Measurements from ENCODE around the gene CCDC127. TPM values are rescaled to one million over a fixed set of nuclear protein-coding genes. Genes with fewer than 3 reads are reported as not detected.

Gene CCDC127
- polyA plus RNA-seq, 1 experiment = 4.5 TPM

- H3K27me3 ChIP-seq (ENCODE audit: control insufficient read depth, insufficient read depth, low read length) = no peaks in the 10 kb centered on the region
- POLR2A ChIA-PET = no interaction called here
- CTCF ChIA-PET = interaction anchor here (1.2 kb wide), 1 partner anchor 27 kb away, joined by 3 read pairs; no protein-coding TSS in a partner anchor
- no peak for TF ChIP-seq CTCF (IDR thresholded peaks at IDR 0.05; ENCODE audit: insufficient read depth, low read depth, low read length)
- H3K36me3 ChIP-seq (ENCODE audit: control insufficient read depth, insufficient read depth, low read length) = no peaks in the 10 kb centered on the region
- no peak for DNase-seq (ENCODE audit: low read depth)
- no peak overlapping the region for H3K4me3 ChIP-seq (ENCODE audit: low read depth, low read length)
Observed at GRCh38 chr5:161803-162110, 56.2 kb downstream of the CCDC127 start.

DNA sequence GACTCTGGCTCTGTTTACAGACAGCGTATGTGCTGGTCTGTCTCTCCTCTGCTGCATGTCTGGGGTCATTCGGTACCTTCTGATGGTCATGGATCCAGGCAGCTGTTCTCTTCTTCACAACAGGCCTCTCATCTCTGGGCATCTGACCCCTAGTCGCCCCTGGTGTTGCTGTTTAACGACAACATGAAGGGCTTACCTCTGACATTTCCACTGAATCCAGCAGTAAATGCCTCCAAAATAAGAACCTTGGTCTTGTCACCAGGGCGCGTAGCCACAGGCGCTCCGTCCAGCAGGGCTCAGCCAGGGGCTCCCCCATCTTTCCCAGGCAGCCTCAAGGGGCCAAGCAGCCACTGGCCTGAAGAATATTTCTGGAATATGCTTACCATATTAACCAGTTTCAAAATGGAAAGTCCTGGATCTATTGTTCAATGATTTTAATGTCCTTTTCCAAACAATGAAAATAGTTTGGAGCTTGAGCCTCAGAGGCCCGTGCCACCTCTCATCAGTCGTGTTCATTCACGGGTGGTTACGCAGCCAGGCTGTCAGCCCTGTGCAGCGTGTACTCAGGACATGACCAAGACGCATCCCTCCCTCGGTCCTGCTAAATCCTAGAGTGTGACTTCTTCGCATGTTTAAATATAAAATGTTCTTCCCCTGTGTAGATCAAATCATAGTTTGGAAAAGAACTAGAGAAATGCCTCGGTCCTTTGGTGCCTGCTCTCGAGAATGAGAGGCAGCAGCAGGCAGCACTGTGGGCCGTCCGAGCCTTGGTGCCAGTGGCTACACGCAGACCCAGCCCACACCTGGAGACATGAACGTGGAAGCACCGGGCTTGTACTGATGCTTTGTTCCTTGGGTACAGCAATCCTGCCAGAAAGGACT is 56.8 kb downstream of the CCDC127 start:
- no peaks in the 10 kb centered on the region for H3K27me3 ChIP-seq (ENCODE audit: control insufficient read depth, insufficient read depth, low read length)
- ChIA-PET CTCF (no interaction called here), POLR2A (no interaction called here)
- DNase-seq (ENCODE audit: low read depth) = no peak
- H3K4me3 ChIP-seq (ENCODE audit: low read depth, low read length) = no peak overlapping the region
- H3K36me3 ChIP-seq (ENCODE audit: control insufficient read depth, insufficient read depth, low read length) = no peaks in the 10 kb centered on the region
- TF ChIP-seq CTCF (IDR thresholded peaks at IDR 0.05; ENCODE audit: insufficient read depth, low read depth, low read length) = no peak

GRCh38 chr5:160173-160510 is 57.8 kb downstream of the CCDC127 start:
- ChIA-PET POLR2A (no interaction called here), CTCF (interaction anchor here (0.7 kb wide), 1 partner anchor 65 kb away, joined by 3 read pairs; no protein-coding TSS in a partner anchor)
- Histone ChIP-seq H3K4me3 (ENCODE audit: low read depth, low read length) (no peak overlapping the region), H3K36me3 (ENCODE audit: control insufficient read depth, insufficient read depth, low read length) (no peaks in the 10 kb centered on the region), H3K27me3 (ENCODE audit: control insufficient read depth, insufficient read depth, low read length) (no peaks in the 10 kb centered on the region)
- TF ChIP-seq CTCF (IDR thresholded peaks at IDR 0.05; ENCODE audit: insufficient read depth, low read depth, low read length) = no peak
- DNase-seq (ENCODE audit: low read depth) = no peak

- H3K4me3 ChIP-seq (ENCODE audit: low read depth, low read length) = no peak overlapping the region
- H3K27me3 ChIP-seq (ENCODE audit: control insufficient read depth, insufficient read depth, low read length) = no peaks in the 10 kb centered on the region
- ChIA-PET POLR2A (interaction anchor here (0.6 kb wide), 1 partner anchor 10 kb away, joined by 4 read pairs; no protein-coding TSS in a partner anchor), CTCF (interaction anchor here (0.6 kb wide), 1 partner anchor 427 kb away, joined by 3 read pairs; no protein-coding TSS in a partner anchor)
- no peak for TF ChIP-seq CTCF (IDR thresholded peaks at IDR 0.05; ENCODE audit: insufficient read depth, low read depth, low read length)
- no peak for DNase-seq (ENCODE audit: low read depth)
- H3K36me3 ChIP-seq (ENCODE audit: control insufficient read depth, insufficient read depth, low read length) = no peaks in the 10 kb centered on the region
Observed at GRCh38 chr5:159448-160172, 58.3 kb downstream of the CCDC127 start.

- Histone ChIP-seq H3K27me3 (ENCODE audit: control insufficient read depth, insufficient read depth, low read length) (no peaks in the 10 kb centered on the region), H3K4me3 (ENCODE audit: low read depth, low read length) (no peak overlapping the region), H3K36me3 (ENCODE audit: control insufficient read depth, insufficient read depth, low read length) (no peaks in the 10 kb centered on the region)
- no peak for DNase-seq (ENCODE audit: low read depth)
- ChIA-PET CTCF (interaction anchor here (0.6 kb wide), 1 partner anchor 427 kb away, joined by 3 read pairs; no protein-coding TSS in a partner anchor), POLR2A (interaction anchor here (0.6 kb wide), 1 partner anchor 10 kb away, joined by 4 read pairs; no protein-coding TSS in a partner anchor)
- no peak for TF ChIP-seq CTCF (IDR thresholded peaks at IDR 0.05; ENCODE audit: insufficient read depth, low read depth, low read length)
Observed at GRCh38 chr5:158807-159447, 59.0 kb downstream of the CCDC127 start.

Measured in BJ (cell line).